Smooth muscle cell (in vitro differentiated cells): ENCODE results near the gene SPPL2C. TPM values are rescaled to one million over a fixed set of nuclear protein-coding genes. Genes with fewer than 3 reads are reported as not detected.

Experiments
- DNase-seq: peaks from one replicate; lab custom pipeline; 2025; ENCODE audit not compliant: unreplicated experiment; lab: John Stamatoyannopoulos, UW
- H2AFZ ChIP-seq: fragments of 200-600 bp; sonication (generic); 2 replicates; pipeline ENCODE4 v1.6.0; 2016; ENCODE audit warnings: antibody characterized with exemption, low read depth, mild to moderate bottlenecking
- H3F3A ChIP-seq: fragments of 200-600 bp; sonication (generic); 2 replicates; pipeline ENCODE4 v1.6.0; 2017; ENCODE audit warnings: antibody characterized with exemption, low read depth
- H3K27ac ChIP-seq: fragments of 200-600 bp; sonication (generic); 2 replicates; pipeline ENCODE4 v1.5.1; 2016; ENCODE audit warnings: low read depth, mild to moderate bottlenecking
- H3K27me3 ChIP-seq: fragments of 200-600 bp; sonication (generic); 2 replicates; pipeline ENCODE4 v1.6.1; 2016; ENCODE audit warnings: low read depth, mild to moderate bottlenecking
- H3K36me3 ChIP-seq: fragments of 200-600 bp; sonication (generic); 2 replicates; pipeline ENCODE4 v1.5.1; 2016; ENCODE audit warnings: low read depth
- H3K4me1 ChIP-seq: fragments of 200-600 bp; sonication (generic); 2 replicates; pipeline ENCODE4 v1.5.1; 2016; ENCODE audit warnings: low read depth
- H3K4me2 ChIP-seq: fragments of 200-600 bp; sonication (generic); 2 replicates; pipeline ENCODE4 v1.6.0; 2016; ENCODE audit warnings: mild to moderate bottlenecking
- H3K4me3 ChIP-seq: fragments of 200-600 bp; sonication (generic); 2 replicates; pipeline ENCODE4 v1.5.1; 2016; ENCODE audit warnings: mild to moderate bottlenecking
- H3K79me2 ChIP-seq: fragments of 200-600 bp; sonication (generic); 2 replicates; pipeline ENCODE4 v1.6.0; 2016; ENCODE audit warnings: low read depth, mild to moderate bottlenecking
- H3K9ac ChIP-seq: fragments of 200-600 bp; sonication (generic); 2 replicates; pipeline ENCODE4 v1.6.0; 2016; ENCODE audit warnings: low read depth
- H3K9me3 ChIP-seq: fragments of 200-600 bp; sonication (generic); replicated peaks from 2 replicates; pipeline ENCODE4 v1.5.1; 2016; ENCODE audit warnings: low read depth
- H4K20me1 ChIP-seq: fragments of 200-600 bp; sonication (generic); 2 replicates; pipeline ENCODE4 v1.6.0; 2016; ENCODE audit warnings: low read depth
- WGBS: methylation state at CpG from one replicate; pipeline ENCODE4 v1.1.7; 2016; ENCODE audit warnings: low lambda C conversion rate; 5-methylcytosine and 5-hydroxymethylcytosine counted together
- polyA plus RNA-seq: library from polyadenylated mRNA; unstranded; fragments of >200 nt; fragmentation: Nextera tagmentation; extraction: Ambion mirVana; gene quantifications from 2 replicates; pipeline ENCODE4 v1.2.1, GENCODE V29; 2016
- total RNA-seq: library from RNA; depleted of rRNA; stranded (reverse); fragments of >200 nt; gene quantifications from 2 replicates; pipeline ENCODE4 v1.2.3, GENCODE V29; 2014
- TF ChIP-seq, protein P1 (sequence below): fragments of 200-600 bp; sonication (generic); IDR thresholded peaks from 2 replicates; pipeline ENCODE4 v1.5.1; 2017; ENCODE audit warnings: borderline replicate concordance, mild to moderate bottlenecking, antibody characterized with exemption; ENCODE audit not compliant: insufficient read depth, poor library complexity, severe bottlenecking

SPPL2C gene
- total and polyA plus RNA-seq, 2 experiments from 2014 or later = not detected

GRCh38 chr17:45837187-45837586 is 7.5 kb upstream of the SPPL2C start:
- no peaks in the 10 kb centered on the region for H3K9me3 ChIP-seq
- H3K9ac ChIP-seq = no peak overlapping the region
- H4K20me1 ChIP-seq = no peaks in the 10 kb centered on the region
- no peaks in the 10 kb centered on the region for H3K36me3 ChIP-seq
- no peak overlapping the region for H3K27ac ChIP-seq
- WGBS = 69% methylated on average over 9 of the region's 10 CpGs
- no peak overlapping the region for H3K4me2 ChIP-seq
- no peaks in the 10 kb centered on the region for H3F3A ChIP-seq
- H3K27me3 ChIP-seq = no peaks in the 10 kb centered on the region
- TF ChIP-seq, protein P1, sequence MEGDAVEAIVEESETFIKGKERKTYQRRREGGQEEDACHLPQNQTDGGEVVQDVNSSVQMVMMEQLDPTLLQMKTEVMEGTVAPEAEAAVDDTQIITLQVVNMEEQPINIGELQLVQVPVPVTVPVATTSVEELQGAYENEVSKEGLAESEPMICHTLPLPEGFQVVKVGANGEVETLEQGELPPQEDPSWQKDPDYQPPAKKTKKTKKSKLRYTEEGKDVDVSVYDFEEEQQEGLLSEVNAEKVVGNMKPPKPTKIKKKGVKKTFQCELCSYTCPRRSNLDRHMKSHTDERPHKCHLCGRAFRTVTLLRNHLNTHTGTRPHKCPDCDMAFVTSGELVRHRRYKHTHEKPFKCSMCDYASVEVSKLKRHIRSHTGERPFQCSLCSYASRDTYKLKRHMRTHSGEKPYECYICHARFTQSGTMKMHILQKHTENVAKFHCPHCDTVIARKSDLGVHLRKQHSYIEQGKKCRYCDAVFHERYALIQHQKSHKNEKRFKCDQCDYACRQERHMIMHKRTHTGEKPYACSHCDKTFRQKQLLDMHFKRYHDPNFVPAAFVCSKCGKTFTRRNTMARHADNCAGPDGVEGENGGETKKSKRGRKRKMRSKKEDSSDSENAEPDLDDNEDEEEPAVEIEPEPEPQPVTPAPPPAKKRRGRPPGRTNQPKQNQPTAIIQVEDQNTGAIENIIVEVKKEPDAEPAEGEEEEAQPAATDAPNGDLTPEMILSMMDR = no peak
- H3K79me2 ChIP-seq = no peaks in the 10 kb centered on the region
- no peaks in the 10 kb centered on the region for H3K4me1 ChIP-seq
- no peak overlapping the region for H2AFZ ChIP-seq
- DNase-seq = no peak
- no peak overlapping the region for H3K4me3 ChIP-seq

DNA sequence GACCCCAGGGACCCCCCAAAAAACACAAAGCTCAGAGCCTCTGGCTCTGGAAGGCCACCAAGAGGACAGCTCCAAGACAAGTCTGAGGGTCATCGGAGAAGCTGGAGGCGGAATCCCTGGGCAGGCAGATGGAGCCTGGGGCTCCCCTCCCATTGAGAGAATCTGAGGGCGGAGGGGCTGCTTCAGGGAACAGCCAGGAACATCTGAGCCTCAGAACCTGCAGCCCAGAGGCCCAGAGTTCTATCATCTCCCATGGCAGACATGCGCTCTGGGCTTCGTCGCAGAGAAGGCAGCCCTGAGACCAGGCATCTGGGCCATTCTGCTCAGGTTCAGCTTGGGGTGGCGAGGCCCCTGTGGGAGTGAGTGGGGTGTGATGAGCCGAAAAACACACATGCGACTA is 7.1 kb upstream of the SPPL2C start:
- TF ChIP-seq, protein P1 = no peak

DNA sequence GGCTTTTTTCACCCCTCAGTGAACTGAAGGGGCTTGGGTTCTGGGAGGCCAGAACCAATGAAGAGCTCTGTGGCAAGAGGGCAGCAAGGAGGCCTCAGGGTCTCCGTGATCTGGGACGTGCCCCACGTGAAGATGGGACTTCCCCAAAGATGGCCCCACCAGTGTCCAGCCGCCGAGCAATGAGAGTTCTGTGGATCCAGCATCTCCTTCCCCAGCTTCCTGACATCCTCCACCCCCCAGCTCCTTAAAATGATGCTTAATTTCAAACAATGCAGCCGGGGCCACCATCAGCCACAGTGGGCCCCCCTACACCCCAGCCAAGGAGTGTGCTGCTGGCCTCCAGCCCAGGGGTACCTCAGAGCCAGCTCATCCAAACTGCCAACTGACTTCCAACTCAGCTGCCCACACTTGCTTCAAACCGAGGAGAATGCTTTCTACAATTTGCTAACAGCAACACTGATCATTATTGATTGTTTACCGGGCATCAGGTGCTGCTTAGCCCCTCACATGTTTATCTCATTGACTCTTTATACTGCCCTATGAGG is 5.9 kb upstream of the SPPL2C start:
- no peaks in the 10 kb centered on the region for H3K27me3 ChIP-seq
- H3K4me2 ChIP-seq = no peak overlapping the region
- WGBS = 90% methylated on average over 8 of the region's 8 CpGs
- no peaks in the 10 kb centered on the region for H4K20me1 ChIP-seq
- no peak for DNase-seq
- TF ChIP-seq, protein P1 = no peak
- H3K9ac ChIP-seq = no peak overlapping the region
- H3K27ac ChIP-seq = no peak overlapping the region
- H3K9me3 ChIP-seq = no peaks in the 10 kb centered on the region
- no peak overlapping the region for H3K4me3 ChIP-seq
- H2AFZ ChIP-seq = no peak overlapping the region
- H3F3A ChIP-seq = no peaks in the 10 kb centered on the region
- no peaks in the 10 kb centered on the region for H3K36me3 ChIP-seq
- no peaks in the 10 kb centered on the region for H3K4me1 ChIP-seq
- no peaks in the 10 kb centered on the region for H3K79me2 ChIP-seq

More for the DNA sequence above, 7.1 kb upstream of the SPPL2C start:
- Histone ChIP-seq H4K20me1 (no peaks in the 10 kb centered on the region), H3F3A (no peaks in the 10 kb centered on the region), H2AFZ (no peak overlapping the region), H3K27me3 (no peaks in the 10 kb centered on the region), H3K27ac (no peak overlapping the region), H3K9ac (no peak overlapping the region), H3K36me3 (no peaks in the 10 kb centered on the region), H3K9me3 (no peaks in the 10 kb centered on the region), H3K4me1 (no peaks in the 10 kb centered on the region), H3K79me2 (no peaks in the 10 kb centered on the region), H3K4me3 (no peak overlapping the region), H3K4me2 (no peak overlapping the region)
- WGBS = 90% methylated on average over 9 of the region's 9 CpGs
- no peak for DNase-seq

DNA sequence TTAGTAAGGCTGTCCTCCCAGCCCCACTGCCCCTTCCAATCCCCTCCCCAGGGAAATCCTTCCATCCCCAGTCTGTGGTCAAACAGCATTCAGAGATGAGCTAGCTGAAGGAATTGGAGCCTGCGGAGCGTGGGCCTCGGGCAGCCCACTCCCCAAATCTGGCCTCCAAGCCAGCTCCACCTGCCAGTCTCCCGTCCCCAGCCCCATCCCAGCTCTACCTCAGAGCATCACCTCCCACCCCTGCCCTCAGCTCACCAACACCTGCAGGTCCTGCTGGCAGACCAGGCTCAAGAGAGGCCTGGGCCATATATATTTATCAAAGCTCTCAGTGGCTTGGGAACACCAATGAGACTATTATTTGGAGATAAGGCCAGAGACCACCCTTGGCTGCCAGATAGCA is 5.2 kb upstream of the SPPL2C start:
- Histone ChIP-seq H3K4me3 (no peak overlapping the region), H3K9me3 (no peaks in the 10 kb centered on the region), H3K79me2 (no peaks in the 10 kb centered on the region), H4K20me1 (no peaks in the 10 kb centered on the region), H3K4me1 (no peaks in the 10 kb centered on the region), H3K36me3 (no peaks in the 10 kb centered on the region), H3K27ac (no peak overlapping the region), H3K4me2 (no peak overlapping the region), H3K9ac (no peak overlapping the region), H2AFZ (no peak overlapping the region), H3K27me3 (no peaks in the 10 kb centered on the region), H3F3A (no peaks in the 10 kb centered on the region)
- 85% methylated on average over 4 of the region's 4 CpGs for WGBS
- DNase-seq = no peak
- TF ChIP-seq, protein P1 = no peak
